Neuron (in vitro differentiated cells): Measurements from ENCODE around the gene SUPT3H.

Experiments used
- H2AFZ ChIP-seq: one replicate; pipeline ENCODE4 v1.6.1; 2013; ENCODE audit warnings: low read depth, mild to moderate bottlenecking, inconsistent platforms, low read length, moderate library complexity
- H3K27me3 ChIP-seq: one replicate; pipeline ENCODE4 v1.6.1; 2013; ENCODE audit warnings: low read length; ENCODE audit not compliant: insufficient read depth
- H3K36me3 ChIP-seq: one replicate; pipeline ENCODE4 v1.6.1; 2013; ENCODE audit warnings: low read length; ENCODE audit not compliant: insufficient read depth
- H3K4me1 ChIP-seq: one replicate; pipeline ENCODE4 v1.6.1; 2013; ENCODE audit warnings: low read length; ENCODE audit not compliant: insufficient read depth
- H3K4me3 ChIP-seq: 2 replicates; pipeline ENCODE4 v1.5.1; 2013; ENCODE audit warnings: mild to moderate bottlenecking, low read length, moderate library complexity
- H3K9me3 ChIP-seq: one replicate; pipeline ENCODE4 v1.6.1; 2013; ENCODE audit warnings: low read length

SUPT3H gene

GRCh38 chr6:44829836-44830235 lies 547.9 kb downstream of the SUPT3H start:
- no peak overlapping the region for H3K4me3 ChIP-seq
- H3K4me1 ChIP-seq, result peaks cover 17% of the 10 kb centered on the region
- no peaks in the 10 kb centered on the region for H3K27me3 ChIP-seq
- H2AFZ ChIP-seq, result no peak overlapping the region
- H3K9me3 ChIP-seq, result no peaks in the 10 kb centered on the region
- H3K36me3 ChIP-seq, result no peaks in the 10 kb centered on the region

GRCh38 chr6:44828780-44829179 lies 549.0 kb downstream of the SUPT3H start:
- Histone ChIP-seq H3K4me1 (peaks cover 17% of the 10 kb centered on the region), H3K9me3 (no peaks in the 10 kb centered on the region), H2AFZ (no peak overlapping the region)

GRCh38 chr6:44826025-44826676 lies 551.6 kb downstream of the SUPT3H start:
- no peak overlapping the region for H3K4me3 ChIP-seq
- no peaks in the 10 kb centered on the region for H3K36me3 ChIP-seq
- peaks cover 8% of the 10 kb centered on the region for H3K4me1 ChIP-seq
- H3K27me3 ChIP-seq, result no peaks in the 10 kb centered on the region
- H3K9me3 ChIP-seq, result no peaks in the 10 kb centered on the region
- no peak overlapping the region for H2AFZ ChIP-seq

More at GRCh38 chr6:44828780-44829179, 549.0 kb downstream of the SUPT3H start:
- Histone ChIP-seq H3K27me3 (no peaks in the 10 kb centered on the region), H3K36me3 (no peaks in the 10 kb centered on the region), H3K4me3 (no peak overlapping the region)

DNA sequence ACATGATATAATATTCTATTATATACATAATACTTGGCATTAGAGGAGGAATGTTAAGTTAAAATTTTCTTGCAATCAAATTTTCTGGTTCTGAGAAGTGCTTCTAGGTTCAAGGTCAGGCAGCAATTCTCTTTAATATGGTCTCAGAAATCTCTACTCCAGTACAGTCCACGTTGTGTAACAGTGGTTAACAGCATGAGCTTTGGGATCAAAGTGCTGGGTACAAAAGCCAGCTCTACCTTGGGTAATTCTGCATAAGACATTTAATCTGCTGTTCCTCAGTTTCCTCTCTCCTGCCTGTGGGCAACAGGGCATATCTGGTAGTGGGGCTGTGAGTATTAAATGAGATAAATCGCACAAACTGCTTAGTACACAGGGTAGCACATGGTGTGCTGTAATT lies 552.5 kb downstream of the SUPT3H start:
- H3K4me3 ChIP-seq, result no peak overlapping the region
- no peaks in the 10 kb centered on the region for H3K36me3 ChIP-seq
- no peaks in the 10 kb centered on the region for H3K27me3 ChIP-seq
- no peaks in the 10 kb centered on the region for H3K9me3 ChIP-seq
- no peak overlapping the region for H2AFZ ChIP-seq
- H3K4me1 ChIP-seq, result peaks cover 5% of the 10 kb centered on the region

DNA sequence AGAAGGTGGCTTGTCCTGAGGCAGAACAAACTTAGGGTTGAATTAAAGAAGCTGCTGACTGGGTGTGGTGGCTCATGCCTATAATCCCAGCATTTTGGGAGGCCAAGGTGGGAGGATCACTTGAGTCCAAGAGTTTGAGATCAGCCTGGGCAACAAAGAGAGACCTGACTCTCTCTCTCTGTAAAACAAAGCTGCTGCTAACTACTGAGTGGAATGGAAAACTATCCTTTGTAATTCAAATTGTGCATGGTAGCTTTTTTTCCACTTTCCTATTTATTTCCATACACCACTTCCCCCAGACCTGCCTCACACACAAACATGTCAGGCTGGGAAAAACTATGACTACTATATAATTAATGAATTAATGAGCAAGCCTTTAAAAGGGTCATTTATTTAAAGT lies 553.2 kb downstream of the SUPT3H start:
- Histone ChIP-seq H2AFZ (no peak overlapping the region), H3K4me1 (peaks cover 2% of the 10 kb centered on the region), H3K4me3 (no peak overlapping the region), H3K9me3 (no peaks in the 10 kb centered on the region), H3K27me3 (no peaks in the 10 kb centered on the region), H3K36me3 (no peaks in the 10 kb centered on the region)

- no peaks in the 10 kb centered on the region for H3K36me3 ChIP-seq
- no peaks in the 10 kb centered on the region for H3K4me1 ChIP-seq
- H2AFZ ChIP-seq, result no peak overlapping the region
- no peak overlapping the region for H3K4me3 ChIP-seq
- peaks cover 4% of the 10 kb centered on the region for H3K9me3 ChIP-seq
- H3K27me3 ChIP-seq, result no peaks in the 10 kb centered on the region
Measured at GRCh38 chr6:44820759-44821158, 557.0 kb downstream of the SUPT3H start.

- H2AFZ ChIP-seq, result no peak overlapping the region
- no peaks in the 10 kb centered on the region for H3K4me1 ChIP-seq
- H3K36me3 ChIP-seq, result no peaks in the 10 kb centered on the region
- H3K4me3 ChIP-seq, result no peak overlapping the region
- H3K9me3 ChIP-seq, result peaks cover 4% of the 10 kb centered on the region
- H3K27me3 ChIP-seq, result no peaks in the 10 kb centered on the region
Measured at GRCh38 chr6:44820321-44820720, 557.4 kb downstream of the SUPT3H start.

GRCh38 chr6:44811456-44811855 lies 566.3 kb downstream of the SUPT3H start:
- Histone ChIP-seq H3K4me1 (peaks cover 11% of the 10 kb centered on the region), H3K27me3 (no peaks in the 10 kb centered on the region), H3K4me3 (no peak overlapping the region), H2AFZ (no peak overlapping the region), H3K36me3 (no peaks in the 10 kb centered on the region), H3K9me3 (no peaks in the 10 kb centered on the region)

DNA sequence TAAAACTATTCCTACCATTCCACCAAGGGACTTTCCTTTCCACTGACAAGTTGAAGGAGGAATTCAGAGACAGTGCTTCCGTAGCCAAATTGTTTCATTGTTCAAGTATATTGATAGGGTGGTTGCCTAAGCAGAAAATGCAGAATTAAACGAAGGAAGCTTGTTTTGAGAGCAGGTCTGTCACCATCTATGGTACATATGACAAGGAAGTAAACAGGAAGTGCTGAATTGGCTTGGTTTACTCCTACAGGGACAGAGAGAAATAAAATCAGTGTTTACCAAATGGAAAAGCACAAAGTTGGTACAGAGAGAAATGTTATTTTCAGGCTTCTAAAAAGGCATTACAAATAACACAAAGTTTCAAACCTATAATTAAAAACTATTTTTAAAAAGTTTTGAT lies 568.5 kb downstream of the SUPT3H start:
- H3K9me3 ChIP-seq, result no peaks in the 10 kb centered on the region
- peaks cover 11% of the 10 kb centered on the region for H3K4me1 ChIP-seq
- H3K36me3 ChIP-seq, result no peaks in the 10 kb centered on the region
- H3K27me3 ChIP-seq, result no peaks in the 10 kb centered on the region
- H3K4me3 ChIP-seq, result no peak overlapping the region
- H2AFZ ChIP-seq, result no peak overlapping the region

DNA sequence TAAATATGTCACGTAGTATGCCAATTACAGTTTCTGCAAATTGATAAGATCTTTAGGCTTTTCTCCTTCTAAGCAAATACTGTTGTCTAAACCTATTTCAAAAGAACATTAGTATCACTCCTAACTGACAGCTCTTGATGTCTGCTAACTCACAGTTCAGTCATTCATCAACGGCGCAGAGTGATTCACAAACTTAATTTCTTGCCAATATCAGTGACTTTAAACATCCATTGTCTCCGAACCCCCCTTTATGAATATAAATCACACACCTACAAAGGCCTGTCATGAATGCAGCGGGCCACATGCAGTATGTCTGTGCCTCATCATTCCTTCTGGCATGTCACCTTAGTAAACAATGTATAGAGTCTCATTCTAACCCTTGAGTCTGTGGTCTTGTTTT lies 569.6 kb downstream of the SUPT3H start:
- Histone ChIP-seq H3K27me3 (no peaks in the 10 kb centered on the region), H3K4me3 (no peak overlapping the region), H3K4me1 (peaks cover 11% of the 10 kb centered on the region), H3K36me3 (no peaks in the 10 kb centered on the region), H2AFZ (no peak overlapping the region), H3K9me3 (no peaks in the 10 kb centered on the region)

- H3K9me3 ChIP-seq, result no peaks in the 10 kb centered on the region
- H3K27me3 ChIP-seq, result no peaks in the 10 kb centered on the region
- H3K4me3 ChIP-seq, result no peak overlapping the region
- H3K4me1 ChIP-seq, result peaks cover 11% of the 10 kb centered on the region
- H2AFZ ChIP-seq, result no peak overlapping the region
- no peaks in the 10 kb centered on the region for H3K36me3 ChIP-seq
Measured at GRCh38 chr6:44806656-44807055, 571.1 kb downstream of the SUPT3H start.

GRCh38 chr6:44805238-44805846 lies 572.4 kb downstream of the SUPT3H start:
- no peaks in the 10 kb centered on the region for H3K36me3 ChIP-seq
- peaks cover 17% of the 10 kb centered on the region for H3K4me1 ChIP-seq
- no peak overlapping the region for H3K4me3 ChIP-seq
- no peaks in the 10 kb centered on the region for H3K9me3 ChIP-seq
- H3K27me3 ChIP-seq, result no peaks in the 10 kb centered on the region
- no peak overlapping the region for H2AFZ ChIP-seq

GRCh38 chr6:44804546-44805159 lies 573.1 kb downstream of the SUPT3H start:
- Histone ChIP-seq H3K4me3 (no peak overlapping the region), H3K27me3 (no peaks in the 10 kb centered on the region), H2AFZ (no peak overlapping the region), H3K9me3 (no peaks in the 10 kb centered on the region), H3K4me1 (peaks cover 17% of the 10 kb centered on the region), H3K36me3 (no peaks in the 10 kb centered on the region)
